ENCODE data around the gene SECTM1.
"Not testable (repeated sequence)": the region's sequence is repeated elsewhere in the genome, so short reads cannot be mapped to it uniquely, and the experiment has no call there.

The SECTM1 gene

DNA sequence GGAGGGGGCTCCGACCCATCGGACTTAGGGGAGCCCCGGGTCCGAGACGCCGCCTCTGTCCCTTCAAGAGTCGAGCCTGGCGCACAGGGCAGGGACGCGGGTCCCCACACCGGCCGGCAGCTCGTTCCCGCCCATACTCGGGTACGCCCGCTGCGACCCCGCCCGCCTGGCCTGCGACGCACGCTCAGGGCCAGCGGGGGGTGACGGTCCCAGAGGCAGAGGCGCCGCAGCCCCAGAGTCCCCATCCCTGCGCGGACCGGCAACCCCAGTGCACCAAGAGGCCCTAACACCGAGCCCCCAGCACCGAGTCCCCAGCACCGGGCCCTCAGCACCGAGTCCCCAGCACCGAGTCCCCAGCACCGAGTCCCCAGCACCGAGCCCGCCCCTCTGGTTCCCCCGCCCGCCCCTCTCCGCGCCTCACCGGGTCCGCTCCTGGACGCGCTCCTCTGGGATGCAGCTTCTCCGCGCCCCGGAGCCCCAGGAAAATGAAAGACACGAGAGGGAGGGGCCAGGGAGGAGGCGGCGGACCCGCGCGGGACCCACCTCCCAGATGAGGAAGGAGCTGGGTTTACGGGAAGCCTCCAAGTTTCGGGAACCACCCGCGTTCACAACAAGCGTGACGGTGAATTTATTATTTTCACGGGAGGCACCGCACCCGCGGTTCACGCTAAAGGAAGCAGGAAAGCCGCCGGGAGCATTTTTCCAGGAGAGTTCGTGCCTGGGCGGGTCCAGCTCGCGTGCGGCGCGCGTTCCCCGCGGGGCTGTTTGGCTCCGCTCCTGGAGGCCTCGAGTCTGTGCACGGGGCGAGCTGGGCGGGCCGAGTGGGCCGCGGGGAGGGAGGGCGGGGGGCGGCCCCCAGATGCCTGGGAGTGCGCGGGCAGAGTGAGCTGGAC, at the start of gene SECTM1:
Gene SECTM1, minus strand, starts transcription at position 488 of the 893 bp plus-strand sequence. CDS start 6,526 bp downstream, outside the sequence.
- DNase-seq = no peak

DNA sequence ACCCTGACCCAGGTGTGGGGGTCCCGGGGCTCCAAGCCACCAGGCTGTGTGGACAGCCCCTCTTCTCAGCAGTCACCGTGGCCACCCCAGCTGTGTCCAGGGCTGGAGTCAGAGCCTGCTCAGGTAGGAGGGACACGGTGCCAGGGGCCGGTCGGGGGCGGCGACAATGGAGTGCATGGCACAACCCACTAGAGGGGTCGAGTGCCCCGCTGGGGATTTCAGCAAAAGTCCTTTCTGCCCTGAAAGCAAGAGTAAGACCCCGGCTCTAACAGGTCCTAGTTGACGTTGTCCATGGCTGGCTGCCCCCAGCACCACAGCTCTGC, 49.3 kb upstream of the SECTM1 start:
- DNase-seq = no peak

DNA sequence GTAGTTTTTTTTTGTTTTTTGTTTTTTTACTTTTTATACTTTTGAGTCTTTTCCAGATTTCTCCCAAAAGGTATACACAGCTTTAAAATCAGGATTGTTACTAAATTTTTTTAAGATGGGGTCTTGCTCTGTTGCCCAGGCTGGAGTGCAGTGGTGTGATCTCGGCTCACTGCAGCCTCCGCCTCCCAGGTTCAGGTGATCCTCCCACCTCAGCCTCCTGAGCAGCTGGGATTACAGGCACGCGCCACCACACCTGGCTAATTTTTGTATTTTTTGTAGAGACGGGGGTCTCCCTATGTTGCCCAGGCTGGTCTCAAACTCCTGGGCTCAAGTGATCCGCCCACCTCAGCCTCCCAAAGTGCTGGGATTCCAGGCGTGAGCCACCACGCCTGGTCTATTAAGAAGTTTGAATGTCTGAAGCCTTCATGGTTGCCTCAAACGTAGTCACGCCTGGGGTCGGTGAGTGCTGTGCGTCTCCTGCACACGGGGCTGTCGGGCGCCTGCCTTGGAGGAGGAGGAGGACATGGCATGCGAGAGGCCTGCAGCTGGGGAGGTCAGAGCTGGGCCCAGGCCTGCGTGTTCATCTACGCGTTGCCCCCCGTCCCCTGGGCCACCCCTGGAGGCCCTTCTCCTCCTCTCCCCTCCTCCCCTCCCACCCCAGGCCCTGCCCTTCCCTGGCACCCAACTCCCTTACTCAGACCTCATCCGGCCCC, 48.8 kb upstream of the SECTM1 start:
- not testable (repeated sequence) for DNase-seq

DNA sequence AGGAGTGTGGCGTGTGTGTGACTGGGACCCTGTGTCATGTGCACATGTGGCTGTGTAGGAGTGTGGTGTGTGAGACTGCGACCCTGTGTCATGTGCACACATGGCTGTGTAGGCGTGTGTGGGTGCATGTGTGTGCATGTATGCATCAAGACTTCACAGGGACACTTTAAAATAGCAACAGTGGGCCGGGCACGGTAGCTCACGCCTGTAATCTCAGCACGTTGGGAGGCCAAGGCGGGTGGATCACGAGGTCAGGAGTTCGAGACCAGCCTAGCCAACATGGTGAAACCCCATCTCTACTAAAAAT, 48.1 kb upstream of the SECTM1 start:
- DNase-seq = not testable (repeated sequence)

DNA sequence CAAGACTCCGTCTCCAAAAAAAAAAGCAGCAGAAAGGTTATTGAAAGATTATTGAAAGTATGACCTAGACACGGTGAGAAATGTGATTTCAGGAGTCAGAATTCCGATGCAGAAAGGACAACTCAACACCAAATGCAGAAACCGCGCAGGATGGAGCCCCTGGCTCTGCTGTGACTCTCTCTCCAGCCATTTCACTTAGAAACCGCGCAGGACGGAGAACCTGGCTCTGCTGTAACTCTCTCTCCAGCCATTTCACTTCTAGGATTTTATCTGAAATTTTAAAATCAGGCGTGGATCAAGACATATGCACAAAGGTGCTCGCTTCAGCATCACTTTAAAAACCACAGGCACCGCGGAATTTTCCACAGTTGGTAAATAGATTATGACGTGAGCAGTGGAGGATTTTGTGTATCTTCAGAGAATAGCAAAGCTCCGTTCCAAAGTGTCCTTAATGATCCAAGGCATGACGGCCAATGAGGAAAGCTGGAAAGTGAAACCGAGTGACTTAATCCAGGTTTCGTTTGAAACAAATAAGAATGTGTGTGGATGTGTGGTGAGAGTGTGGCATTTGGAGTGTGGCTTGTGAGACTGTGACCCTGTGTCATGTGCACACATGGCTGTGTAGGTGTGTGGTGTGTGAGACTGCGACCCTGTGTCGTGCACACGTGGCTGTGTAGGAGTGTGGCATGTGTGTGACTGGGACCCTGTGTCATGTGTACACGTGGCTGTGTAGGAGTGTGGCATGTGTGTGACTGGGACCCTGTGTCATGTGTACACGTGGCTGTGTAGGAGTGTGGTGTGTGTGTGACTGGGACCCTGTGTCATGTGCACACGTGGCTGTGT, 47.5 kb upstream of the SECTM1 start:
- DNase-seq = no peak

DNA sequence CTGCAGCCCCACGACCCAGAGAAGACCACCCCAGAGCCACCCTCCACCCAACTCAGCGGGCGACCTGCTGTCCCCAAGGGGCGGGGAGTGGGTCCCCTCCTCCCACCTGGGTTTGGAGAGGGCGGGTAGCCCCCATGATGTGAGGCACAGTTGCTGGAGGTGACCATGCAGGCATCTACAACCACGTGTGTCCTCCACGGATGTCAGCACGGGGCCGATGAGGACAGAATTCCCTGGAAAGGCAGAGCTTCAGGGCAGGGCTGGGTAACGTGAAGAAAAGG, 45.1 kb upstream of the SECTM1 start:
- DNase-seq = no peak

DNA sequence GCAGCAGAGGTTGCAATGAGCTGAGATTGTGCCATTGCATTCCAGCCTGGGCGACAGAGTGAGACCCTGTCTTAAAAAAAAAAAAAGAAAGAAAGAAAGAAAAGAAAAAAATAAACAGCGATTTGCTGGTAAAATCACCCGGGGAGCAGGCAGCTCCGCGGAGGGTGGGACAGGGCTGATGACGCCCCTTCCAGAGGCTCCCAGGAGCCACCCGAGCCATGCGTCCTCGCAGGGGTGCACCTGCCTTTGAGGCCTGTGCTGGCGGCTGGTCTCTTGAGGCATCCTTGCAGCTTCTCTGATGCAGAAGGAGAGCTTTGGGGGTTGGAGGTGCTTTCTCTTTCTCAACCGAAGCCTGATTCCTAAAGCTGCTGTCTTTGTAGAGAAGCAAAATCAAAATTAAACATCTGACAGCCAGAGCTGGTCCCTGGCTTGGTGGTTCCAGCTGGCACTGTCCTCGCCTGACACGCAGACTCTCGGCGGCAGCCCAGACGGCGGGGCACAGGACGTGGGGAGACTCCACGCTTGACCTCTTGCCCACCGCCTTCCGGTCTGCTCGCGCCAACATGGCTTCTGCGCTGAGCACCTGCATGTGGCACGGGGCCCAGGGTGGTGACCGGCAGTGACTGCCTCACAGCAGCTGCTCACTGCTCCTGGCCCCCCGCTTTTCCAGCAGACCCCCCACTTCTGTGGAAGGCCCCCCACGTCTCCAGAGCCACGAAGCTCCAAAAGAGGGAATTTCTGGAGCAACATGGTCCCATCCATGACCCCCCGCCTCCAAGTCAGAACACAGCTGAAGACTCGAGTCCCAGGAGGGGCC, 44.6 kb upstream of the SECTM1 start:
- DNase-seq = no peak

DNA sequence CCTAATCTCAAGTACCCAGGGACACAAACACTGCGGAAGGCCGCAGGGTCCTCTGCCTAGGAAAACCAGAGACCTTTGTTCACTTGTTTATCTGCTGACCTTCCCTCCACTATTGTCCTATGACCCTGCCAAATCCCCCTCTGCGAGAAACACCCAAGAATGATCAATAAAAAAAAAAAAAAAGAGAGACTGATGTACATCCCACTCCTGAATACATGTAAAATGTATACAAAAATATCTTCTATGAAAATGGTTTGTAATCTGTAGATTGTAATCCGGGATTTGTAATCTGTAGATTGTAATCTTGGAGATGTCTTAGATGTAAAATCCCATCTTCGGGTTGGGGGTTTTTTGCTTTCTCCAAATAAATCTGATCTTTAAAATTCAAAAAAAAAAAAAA, 43.7 kb upstream of the SECTM1 start:
- DNase-seq = not testable (repeated sequence)

DNA sequence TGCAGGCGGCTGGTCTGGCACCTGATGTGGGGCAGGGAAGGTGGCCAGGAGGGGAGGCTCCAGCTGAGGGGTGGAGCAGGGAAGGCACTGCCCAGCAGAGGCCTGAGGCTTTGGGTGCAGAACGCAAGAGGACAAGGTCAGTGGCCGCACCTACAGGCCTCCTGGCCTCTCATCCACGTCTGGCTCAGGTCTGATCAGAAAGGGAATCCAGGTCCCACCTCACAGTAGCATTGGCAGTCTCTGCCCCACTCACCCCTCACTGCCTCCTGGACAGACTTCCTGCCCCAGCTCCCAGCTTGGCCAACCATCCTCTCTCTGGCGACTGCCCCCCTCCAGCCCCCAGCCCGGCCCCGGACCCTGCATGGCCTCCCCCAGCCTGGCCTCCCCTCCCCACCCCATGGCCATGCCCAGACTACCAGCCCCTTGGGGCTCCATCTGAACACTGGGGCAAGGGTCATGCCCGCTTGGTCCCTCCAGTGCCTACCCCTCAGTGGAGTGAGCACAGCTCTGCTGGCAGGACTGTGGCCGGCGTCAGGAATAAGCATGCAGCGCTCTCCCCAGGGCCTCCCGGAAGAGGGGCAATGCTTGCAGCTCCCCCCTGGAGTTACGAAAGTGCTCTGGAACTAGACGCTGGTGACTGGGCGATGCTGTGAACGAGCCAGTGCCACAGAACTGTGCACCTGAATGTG, 42.6 kb upstream of the SECTM1 start:
- DNase-seq = no peak

DNA sequence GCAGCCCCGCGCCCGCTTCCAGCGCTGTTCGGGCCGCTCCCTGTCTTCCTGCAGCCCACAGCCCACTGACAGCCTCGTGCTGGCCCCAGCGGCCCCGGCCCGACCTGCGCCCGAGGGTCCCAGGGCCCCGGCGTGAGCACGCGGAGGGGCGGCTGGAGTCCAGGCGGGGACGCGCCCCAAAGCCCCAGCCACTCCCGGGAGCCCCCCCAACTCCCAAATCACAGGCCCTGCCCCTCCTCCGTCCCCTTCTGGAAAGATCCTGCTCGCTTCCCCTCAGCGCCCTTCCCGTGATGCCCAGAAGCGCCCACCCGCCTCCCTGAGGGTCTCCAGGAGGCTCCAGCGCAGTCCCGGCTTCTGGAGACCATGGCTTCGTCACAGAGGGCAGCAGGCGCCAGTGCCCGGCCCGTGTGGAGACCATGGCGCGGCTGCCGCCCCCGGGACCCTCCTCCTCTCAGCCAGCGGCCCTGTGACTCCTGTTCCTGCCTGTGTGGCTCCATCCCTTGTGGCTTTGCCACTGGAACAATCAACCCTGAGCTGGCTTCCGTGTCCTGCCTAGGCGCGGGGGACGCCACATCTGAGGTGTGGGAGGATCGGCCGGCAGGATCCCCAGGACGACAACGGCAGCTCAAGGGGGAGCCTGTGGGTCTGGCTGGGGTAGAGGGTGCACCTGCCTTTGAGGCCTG, 41.9 kb upstream of the SECTM1 start:
- no peak for DNase-seq

DNA sequence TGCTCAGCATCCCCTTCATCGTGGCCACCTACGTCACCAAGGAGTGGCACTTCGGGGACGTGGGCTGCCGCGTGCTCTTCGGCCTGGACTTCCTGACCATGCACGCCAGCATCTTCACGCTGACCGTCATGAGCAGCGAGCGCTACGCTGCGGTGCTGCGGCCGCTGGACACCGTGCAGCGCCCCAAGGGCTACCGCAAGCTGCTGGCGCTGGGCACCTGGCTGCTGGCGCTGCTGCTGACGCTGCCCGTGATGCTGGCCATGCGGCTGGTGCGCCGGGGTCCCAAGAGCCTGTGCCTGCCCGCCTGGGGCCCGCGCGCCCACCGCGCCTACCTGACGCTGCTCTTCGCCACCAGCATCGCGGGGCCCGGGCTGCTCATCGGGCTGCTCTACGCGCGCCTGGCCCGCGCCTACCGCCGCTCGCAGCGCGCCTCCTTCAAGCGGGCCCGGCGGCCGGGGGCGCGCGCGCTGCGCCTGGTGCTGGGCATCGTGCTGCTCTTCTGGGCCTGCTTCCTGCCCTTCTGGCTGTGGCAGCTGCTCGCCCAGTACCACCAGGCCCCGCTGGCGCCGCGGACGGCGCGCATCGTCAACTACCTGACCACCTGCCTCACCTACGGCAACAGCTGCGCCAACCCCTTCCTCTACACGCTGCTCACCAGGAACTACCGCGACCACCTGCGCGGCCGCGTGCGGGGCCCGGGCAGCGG, 41.2 kb upstream of the SECTM1 start:
- no peak for DNase-seq

DNA sequence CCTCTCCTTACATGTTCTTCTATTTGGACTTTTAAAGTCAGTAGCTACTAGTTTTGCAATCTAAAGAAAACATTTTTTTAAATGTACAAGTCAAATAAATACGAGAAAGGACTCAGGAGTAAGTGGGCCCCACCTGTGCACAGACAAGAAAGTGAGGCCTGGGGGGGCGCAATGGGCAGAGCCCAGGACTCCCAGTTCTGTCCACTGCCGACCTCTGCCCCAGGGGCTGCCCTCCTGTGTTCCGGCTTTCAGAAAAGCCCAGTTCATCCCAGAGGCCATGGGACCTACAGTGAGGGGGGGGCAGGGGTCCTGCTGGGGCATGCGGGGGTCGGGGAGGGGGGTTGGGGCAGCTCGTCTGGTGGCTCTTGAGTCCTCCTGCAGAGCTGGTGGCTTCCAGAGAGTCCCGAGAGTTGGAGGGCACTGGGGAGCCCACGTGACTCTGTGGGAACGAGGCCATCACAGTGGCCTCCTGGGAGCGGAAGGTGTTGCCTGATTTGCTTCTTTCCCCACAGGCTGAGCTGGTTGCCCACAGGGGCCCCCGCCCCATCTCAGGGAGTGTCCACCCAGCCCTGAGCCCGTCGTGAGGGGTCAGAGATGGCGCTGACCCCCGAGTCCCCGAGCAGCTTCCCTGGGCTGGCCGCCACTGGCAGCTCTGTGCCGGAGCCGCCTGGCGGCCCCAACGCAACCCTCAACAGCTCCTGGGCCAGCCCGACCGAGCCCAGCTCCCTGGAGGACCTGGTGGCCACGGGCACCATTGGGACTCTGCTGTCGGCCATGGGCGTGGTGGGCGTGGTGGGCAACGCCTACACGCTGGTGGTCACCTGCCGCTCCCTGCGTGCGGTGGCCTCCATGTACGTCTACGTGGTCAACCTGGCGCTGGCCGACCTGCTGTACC, 40.4 kb upstream of the SECTM1 start:
- DNase-seq = no peak

DNA sequence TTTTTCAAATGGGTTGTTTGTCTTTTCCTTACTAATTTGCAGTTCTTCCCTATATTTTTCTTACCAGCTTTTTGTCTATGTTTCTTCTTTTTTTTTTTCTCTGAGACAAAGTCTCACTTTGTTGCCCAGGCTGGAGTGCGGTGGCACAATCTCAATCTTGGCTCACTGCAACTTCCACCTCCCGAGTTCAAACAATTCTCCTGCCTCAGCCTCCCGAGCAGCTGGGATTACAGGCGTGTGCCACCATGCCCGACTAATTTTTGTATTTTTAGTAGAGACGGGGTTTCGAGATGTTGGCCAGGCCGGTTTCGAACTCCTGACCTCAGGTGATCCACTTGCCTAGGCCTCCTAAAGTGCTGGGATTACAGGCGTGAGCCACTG, 39.5 kb upstream of the SECTM1 start:
- not testable (repeated sequence) for DNase-seq

DNA sequence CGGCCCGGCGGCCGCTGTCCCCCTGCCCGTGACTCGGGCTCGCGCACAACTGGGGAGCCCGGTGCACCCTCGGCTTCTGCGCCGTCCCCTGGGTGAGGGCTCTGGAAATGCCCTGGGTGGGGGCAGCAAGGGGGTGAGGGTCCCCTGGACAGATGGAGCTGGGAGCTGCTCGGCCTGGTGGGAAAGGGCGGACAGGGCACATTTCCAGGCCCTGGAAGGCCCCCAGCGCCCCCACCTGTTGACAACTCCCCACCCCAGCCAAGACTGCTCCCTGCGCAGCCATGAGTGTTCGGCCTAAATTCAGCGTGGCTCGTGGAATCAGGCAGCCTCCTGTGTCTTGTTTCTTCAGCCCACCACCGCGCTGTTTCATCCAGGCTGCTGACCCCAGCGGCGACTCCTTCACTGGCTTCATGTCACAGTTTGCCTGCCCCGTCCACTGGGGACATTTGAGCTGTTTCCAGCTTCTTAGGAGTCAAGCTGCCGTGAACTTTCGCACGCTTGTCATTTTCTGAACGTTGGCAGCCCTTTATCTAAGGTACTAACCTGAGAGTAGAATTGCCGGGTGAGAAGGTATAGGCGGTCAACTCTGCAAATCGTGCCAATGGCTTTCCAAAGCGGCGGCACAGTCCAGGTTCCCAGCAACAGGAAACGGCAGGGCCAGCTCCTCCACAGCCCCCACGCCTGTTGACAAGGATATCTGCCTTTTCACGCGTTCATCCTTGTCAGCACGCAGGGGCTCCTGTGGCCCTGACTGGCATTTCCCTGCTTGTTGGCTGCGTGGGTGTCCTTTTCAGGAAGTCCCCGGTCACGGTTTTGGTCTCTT, 38.9 kb upstream of the SECTM1 start:
- no peak for DNase-seq

DNA sequence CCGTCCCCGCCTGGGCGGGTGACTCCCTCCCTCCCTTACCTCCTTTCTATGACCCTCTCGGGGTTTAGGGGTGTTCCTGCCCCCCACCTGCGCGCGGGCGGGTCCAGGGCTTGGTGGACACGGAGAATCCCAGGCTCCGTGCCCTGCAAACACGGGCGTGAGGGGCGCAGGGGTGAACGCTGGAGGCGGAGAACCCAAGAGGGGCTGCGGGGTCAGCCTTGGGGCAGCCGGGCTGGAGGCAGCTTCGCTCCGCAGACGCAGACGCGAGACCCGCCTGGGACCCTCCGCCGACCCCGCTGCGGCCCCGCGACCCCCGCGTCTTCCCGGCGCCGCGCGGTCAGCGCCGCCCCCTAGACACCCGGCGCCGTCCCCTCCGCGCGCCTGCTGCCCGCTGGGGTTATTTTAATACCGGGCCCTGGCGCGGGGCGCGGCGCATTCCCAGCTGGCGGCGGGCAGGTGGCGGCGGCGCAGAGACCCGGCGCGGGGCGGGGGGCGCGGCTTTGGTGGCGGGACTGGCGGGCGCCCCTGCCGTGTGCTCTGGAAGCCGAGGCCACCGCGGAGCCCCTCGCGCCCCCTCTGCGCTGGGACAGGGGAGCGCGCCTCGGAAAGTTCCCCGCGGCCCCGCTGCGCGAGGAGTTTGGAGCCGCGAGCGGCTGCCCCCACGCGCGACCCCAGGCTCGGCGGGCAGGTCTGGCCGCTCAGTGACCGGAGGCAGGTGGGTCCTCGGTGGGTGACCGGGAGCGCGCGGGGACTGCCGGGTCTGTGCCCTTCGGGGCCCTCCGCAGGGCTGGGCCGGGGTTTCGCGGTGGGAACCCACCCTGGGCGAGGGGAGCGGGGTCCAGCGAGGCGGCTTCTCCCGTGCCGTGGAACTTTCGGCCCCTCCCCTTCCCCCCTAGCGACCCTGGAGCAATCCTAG, 38.0 kb upstream of the SECTM1 start, which contains the start of gene UTS2R:
Gene UTS2R, plus strand, starts transcription at position 433 of the 916 bp plus-strand sequence. CDS start 2,560 bp downstream, outside the sequence.
- no peak for DNase-seq

DNA sequence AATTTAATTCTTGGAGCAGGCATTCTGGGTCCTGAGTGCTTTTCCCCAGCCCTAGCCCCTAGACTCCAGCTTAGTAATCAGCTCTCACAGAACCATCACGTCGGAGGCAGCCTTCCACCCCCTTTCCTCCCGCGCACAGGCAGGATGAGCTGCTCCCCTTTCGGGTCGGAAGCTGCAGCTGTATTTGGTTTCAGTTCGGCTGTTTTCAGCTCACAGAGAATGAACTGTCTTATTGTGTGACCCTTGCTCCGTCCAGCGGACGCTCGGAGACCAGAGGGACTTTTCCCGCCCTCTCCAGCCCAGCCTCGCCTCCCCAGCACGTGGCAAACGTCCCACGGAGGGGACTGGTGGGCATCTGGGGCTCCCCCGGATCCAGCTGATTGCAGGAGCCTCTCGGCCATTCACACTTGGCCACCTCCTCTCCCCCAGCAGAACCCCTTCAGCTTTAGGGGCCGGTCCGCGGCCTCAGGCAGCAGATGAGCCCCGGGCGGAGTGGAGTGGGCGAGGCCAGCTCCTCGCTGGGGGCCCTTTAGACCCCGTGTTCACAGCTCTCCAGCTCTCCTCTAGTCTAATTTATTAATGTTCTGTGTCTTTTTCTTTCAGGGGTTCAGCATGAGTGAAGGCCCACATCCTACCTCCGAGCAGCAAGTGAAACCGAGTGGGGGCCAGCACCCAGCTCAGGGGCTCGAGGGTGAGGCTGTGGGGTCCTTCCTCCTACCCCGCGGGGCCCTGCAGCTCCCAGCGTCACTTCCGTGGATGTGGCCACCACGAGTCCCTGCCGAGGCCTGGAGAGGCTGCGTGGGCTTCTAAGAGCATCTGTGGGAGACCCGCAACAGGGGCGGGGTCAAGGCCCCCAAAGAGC, 37.1 kb upstream of the SECTM1 start:
- DNase-seq = no peak

DNA sequence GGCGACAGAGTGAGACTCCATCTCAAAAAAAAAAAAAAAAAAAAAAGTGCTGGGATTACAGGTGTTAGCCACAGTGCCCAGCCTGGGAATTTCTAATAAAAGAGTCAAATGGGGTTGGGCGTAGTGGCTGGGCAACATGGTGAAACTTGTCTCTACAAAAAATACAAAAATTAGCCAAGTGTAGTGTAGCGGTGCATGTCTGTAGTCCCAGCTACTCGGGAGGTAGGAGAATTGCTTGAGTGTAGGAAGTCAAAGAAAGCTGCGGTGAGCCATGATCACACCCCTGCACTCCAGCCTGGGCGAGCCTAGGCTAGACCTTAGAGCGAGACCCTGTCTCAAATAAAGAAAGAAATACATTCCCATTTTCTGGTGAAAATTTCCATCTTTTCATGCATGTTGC, 35.6 kb upstream of the SECTM1 start:
- DNase-seq = no peak
